HepG2 (cell line): ENCODE measurements around the gene TRPC4AP. TPM values are rescaled to one million over a fixed set of nuclear protein-coding genes. Genes with fewer than 3 reads are reported as not detected.

ENCODE experiments used
- DNMT1 ChIP-seq: sonication (generic); formaldehyde crosslinking; IDR thresholded peaks from 2 replicates; pipeline ENCODE4 v1.5.1; 2020; ENCODE audit warnings: mild to moderate bottlenecking, missing genetic modification reagents
- MIER2 ChIP-seq: IDR thresholded peaks from 2 replicates; pipeline ENCODE4 v1.6.1; 2016; ENCODE audit warnings: missing biosample characterization, missing genetic modification reagents
- REPIN1 ChIP-seq: sonication (generic); formaldehyde crosslinking; IDR thresholded peaks from 2 replicates; pipeline ENCODE4 v1.8.0; 2022; ENCODE audit warnings: missing genetic modification reagents, low read depth, mild to moderate bottlenecking, borderline replicate concordance
- SCMH1 ChIP-seq: sonication (generic); formaldehyde crosslinking; IDR thresholded peaks from 2 replicates; pipeline ENCODE4 v1.9.0; 2021; ENCODE audit warnings: missing genetic modification reagents, mild to moderate bottlenecking, borderline replicate concordance
- SMAD9 ChIP-seq: sonication (generic); formaldehyde crosslinking; IDR thresholded peaks from 2 replicates; pipeline ENCODE4 v1.5.1; 2020; ENCODE audit warnings: mild to moderate bottlenecking, missing genetic modification reagents
- ZFY ChIP-seq: sonication (generic); formaldehyde crosslinking; IDR thresholded peaks from 2 replicates; pipeline ENCODE4 v1.4.0; 2020; ENCODE audit warnings: missing genetic modification reagents
- ZNF20 ChIP-seq: sonication (generic); formaldehyde crosslinking; IDR thresholded peaks from 2 replicates; pipeline ENCODE4 v1.4.0; 2020; ENCODE audit warnings: mild to moderate bottlenecking, moderate library complexity, missing genetic modification reagents
- ZNF292 ChIP-seq: sonication (generic); formaldehyde crosslinking; IDR thresholded peaks from 2 replicates; pipeline ENCODE4 v1.8.1; 2022; ENCODE audit warnings: mild to moderate bottlenecking, low read depth, missing genetic modification reagents, borderline replicate concordance
- ZNF501 ChIP-seq: sonication (generic); formaldehyde crosslinking; IDR thresholded peaks from 2 replicates; pipeline ENCODE4 v1.5.1; 2020; ENCODE audit warnings: mild to moderate bottlenecking, moderate library complexity, missing genetic modification reagents
- ZNF550 ChIP-seq: sonication (generic); formaldehyde crosslinking; IDR thresholded peaks from 2 replicates; pipeline ENCODE4 v1.4.0; 2020; ENCODE audit warnings: mild to moderate bottlenecking, missing genetic modification reagents, borderline replicate concordance
- ZNF646 ChIP-seq: sonication (generic); formaldehyde crosslinking; IDR thresholded peaks from 2 replicates; pipeline ENCODE4 v1.9.0; 2021; ENCODE audit warnings: mild to moderate bottlenecking, missing genetic modification reagents
- ZNF660 ChIP-seq: sonication (generic); formaldehyde crosslinking; IDR thresholded peaks from 2 replicates; pipeline ENCODE4 v1.5.1; 2020; ENCODE audit warnings: mild to moderate bottlenecking, low read depth, missing genetic modification reagents, borderline replicate concordance
- ZNF691 ChIP-seq: sonication (generic); formaldehyde crosslinking; IDR thresholded peaks from 2 replicates; pipeline ENCODE4 v1.4.0; 2020; ENCODE audit warnings: missing genetic modification reagents, low read depth, mild to moderate bottlenecking, borderline replicate concordance
- polyA plus RNA-seq, 8 experiments: library from polyadenylated mRNA; depleted of rRNA in 3 of 8; stranded (reverse) in 7 of 8; unstranded in 1 of 8; fragments of >200 nt; fragmentation: Illumina TruSeq in 4 of 8; extraction: Trizol in 4 of 8; gene quantifications; 2 replicates each; pipeline versions ENCODE4 v1.2.1 to v1.2.3, GENCODE V29; 2011 to 2016; ENCODE audit warnings: low read depth in 4 of 8, missing spikeins in 1 of 8, mixed read lengths in 1 of 8; ENCODE audit not compliant: insufficient read depth in 1 of 8
- total RNA-seq, 5 experiments: library from RNA; depleted of rRNA; stranded (reverse); fragments of >200 nt; fragmentation: Illumina TruSeq; extraction: Trizol; gene quantifications; 2 replicates each; pipeline ENCODE4 v1.2.3, GENCODE V29; 2016; ENCODE audit warnings: low read depth in 1 of 5
- TF ChIP-seq, protein P1 (sequence below): sonication (generic); formaldehyde crosslinking; IDR thresholded peaks from 2 replicates; pipeline ENCODE4 v1.4.0; 2020; ENCODE audit warnings: missing genetic modification reagents, mild to moderate bottlenecking, borderline replicate concordance
- TF ChIP-seq, protein P2 (sequence below): sonication (generic); formaldehyde crosslinking; IDR thresholded peaks from 2 replicates; pipeline ENCODE4 v1.5.0; 2020; ENCODE audit warnings: missing genetic modification reagents, mild to moderate bottlenecking, borderline replicate concordance
- TF ChIP-seq, protein P3 (sequence below): sonication (generic); formaldehyde crosslinking; IDR thresholded peaks from 2 replicates; pipeline ENCODE4 v1.4.0; 2020; ENCODE audit warnings: mild to moderate bottlenecking, low read depth, missing genetic modification reagents

TRPC4AP gene
- total and polyA plus RNA-seq, 2 of the 13 experiments (the other 11 are each of a cell fraction or from before 2014, with no cell fraction given) = 136 to 137 TPM

- no peak for TF ChIP-seq ZNF660 (CRISPR knock-in tag)
- TF ChIP-seq, protein P1, sequence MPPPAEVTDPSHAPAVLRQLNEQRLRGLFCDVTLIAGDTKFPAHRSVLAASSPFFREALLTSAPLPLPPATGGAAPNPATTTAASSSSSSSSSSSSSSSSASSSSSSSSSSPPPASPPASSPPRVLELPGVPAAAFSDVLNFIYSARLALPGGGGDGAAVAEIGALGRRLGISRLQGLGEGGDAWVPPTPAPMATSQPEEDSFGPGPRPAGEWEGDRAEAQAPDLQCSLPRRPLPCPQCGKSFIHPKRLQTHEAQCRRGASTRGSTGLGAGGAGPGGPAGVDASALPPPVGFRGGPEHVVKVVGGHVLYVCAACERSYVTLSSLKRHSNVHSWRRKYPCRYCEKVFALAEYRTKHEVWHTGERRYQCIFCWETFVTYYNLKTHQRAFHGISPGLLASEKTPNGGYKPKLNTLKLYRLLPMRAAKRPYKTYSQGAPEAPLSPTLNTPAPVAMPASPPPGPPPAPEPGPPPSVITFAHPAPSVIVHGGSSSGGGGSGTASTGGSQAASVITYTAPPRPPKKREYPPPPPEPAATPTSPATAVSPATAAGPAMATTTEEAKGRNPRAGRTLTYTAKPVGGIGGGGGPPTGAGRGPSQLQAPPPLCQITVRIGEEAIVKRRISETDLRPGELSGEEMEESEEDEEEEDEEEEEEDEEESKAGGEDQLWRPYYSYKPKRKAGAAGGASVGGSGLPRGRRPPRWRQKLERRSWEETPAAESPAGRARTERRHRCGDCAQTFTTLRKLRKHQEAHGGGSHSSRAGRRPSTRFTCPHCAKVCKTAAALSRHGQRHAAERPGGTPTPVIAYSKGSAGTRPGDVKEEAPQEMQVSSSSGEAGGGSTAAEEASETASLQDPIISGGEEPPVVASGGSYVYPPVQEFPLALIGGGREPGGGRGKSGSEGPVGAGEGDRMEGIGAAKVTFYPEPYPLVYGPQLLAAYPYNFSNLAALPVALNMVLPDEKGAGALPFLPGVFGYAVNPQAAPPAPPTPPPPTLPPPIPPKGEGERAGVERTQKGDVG (CRISPR knock-in tag) = no peak
- no peak for TF ChIP-seq ZNF646 (CRISPR knock-in tag)
- TF ChIP-seq ZNF292 (CRISPR knock-in tag) = 0 out of 2 replicates have a peak, but pooled peaks have one; percentile 3
- TF ChIP-seq, protein P2, sequence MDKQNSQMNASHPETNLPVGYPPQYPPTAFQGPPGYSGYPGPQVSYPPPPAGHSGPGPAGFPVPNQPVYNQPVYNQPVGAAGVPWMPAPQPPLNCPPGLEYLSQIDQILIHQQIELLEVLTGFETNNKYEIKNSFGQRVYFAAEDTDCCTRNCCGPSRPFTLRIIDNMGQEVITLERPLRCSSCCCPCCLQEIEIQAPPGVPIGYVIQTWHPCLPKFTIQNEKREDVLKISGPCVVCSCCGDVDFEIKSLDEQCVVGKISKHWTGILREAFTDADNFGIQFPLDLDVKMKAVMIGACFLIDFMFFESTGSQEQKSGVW = no peak
- TF ChIP-seq ZNF501 = no peak
- no peak for TF ChIP-seq DNMT1 (CRISPR knock-in tag)
- TF ChIP-seq, protein P3, sequence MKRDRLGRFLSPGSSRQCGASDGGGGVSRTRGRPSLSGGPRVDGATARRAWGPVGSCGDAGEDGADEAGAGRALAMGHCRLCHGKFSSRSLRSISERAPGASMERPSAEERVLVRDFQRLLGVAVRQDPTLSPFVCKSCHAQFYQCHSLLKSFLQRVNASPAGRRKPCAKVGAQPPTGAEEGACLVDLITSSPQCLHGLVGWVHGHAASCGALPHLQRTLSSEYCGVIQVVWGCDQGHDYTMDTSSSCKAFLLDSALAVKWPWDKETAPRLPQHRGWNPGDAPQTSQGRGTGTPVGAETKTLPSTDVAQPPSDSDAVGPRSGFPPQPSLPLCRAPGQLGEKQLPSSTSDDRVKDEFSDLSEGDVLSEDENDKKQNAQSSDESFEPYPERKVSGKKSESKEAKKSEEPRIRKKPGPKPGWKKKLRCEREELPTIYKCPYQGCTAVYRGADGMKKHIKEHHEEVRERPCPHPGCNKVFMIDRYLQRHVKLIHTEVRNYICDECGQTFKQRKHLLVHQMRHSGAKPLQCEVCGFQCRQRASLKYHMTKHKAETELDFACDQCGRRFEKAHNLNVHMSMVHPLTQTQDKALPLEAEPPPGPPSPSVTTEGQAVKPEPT = 0 out of 2 replicates have a peak, but pooled peaks have one; percentile 10
- TF ChIP-seq MIER2 = no peak
- 0 out of 2 replicates have a peak, but pooled peaks have one; percentile 6 for TF ChIP-seq ZFY (CRISPR knock-in tag)
- no peak for TF ChIP-seq SCMH1 (CRISPR knock-in tag)
- TF ChIP-seq SMAD9 (CRISPR knock-in tag) = no peak
- no peak for TF ChIP-seq ZNF691
- no peak for TF ChIP-seq ZNF550 (CRISPR knock-in tag)
- TF ChIP-seq ZNF20 = no peak
- TF ChIP-seq REPIN1 = no peak
Observed at GRCh38 chr20:34995192-34995591, 97.4 kb downstream of the TRPC4AP start (continued).
